ENCODE data around the gene GZMA. TPM values are rescaled to one million over a fixed set of nuclear protein-coding genes. Genes with fewer than 3 reads are reported as not detected.
"Not testable (repeated sequence)": the region's sequence is repeated elsewhere in the genome, so short reads cannot be mapped to it uniquely, and the experiment has no call there.

The GZMA gene
- total RNA-seq, 4 donors from 2014 or later, result not detected

- Histone ChIP-seq H3K36me3 (no peaks in the 10 kb centered on the region), H3K4me1 (no peaks in the 10 kb centered on the region), H3K27ac (no peak overlapping the region), H3K4me3 (no peak overlapping the region), H3K9me3 (no peaks in the 10 kb centered on the region), H3K27me3 (no peaks in the 10 kb centered on the region)
- TF ChIP-seq POLR2AphosphoS5 (IDR thresholded peaks at IDR 0.05) (no peak), EP300 (IDR thresholded peaks at IDR 0.05) (no peak), POLR2A (IDR thresholded peaks at IDR 0.05) (no peak)
- TF ChIP-seq, protein P1, sequence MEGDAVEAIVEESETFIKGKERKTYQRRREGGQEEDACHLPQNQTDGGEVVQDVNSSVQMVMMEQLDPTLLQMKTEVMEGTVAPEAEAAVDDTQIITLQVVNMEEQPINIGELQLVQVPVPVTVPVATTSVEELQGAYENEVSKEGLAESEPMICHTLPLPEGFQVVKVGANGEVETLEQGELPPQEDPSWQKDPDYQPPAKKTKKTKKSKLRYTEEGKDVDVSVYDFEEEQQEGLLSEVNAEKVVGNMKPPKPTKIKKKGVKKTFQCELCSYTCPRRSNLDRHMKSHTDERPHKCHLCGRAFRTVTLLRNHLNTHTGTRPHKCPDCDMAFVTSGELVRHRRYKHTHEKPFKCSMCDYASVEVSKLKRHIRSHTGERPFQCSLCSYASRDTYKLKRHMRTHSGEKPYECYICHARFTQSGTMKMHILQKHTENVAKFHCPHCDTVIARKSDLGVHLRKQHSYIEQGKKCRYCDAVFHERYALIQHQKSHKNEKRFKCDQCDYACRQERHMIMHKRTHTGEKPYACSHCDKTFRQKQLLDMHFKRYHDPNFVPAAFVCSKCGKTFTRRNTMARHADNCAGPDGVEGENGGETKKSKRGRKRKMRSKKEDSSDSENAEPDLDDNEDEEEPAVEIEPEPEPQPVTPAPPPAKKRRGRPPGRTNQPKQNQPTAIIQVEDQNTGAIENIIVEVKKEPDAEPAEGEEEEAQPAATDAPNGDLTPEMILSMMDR (IDR thresholded peaks at IDR 0.05), result no peak
- WGBS, result 52% methylated on average over 5 of the region's 5 CpGs
- no peak for DNase-seq (ENCODE audit: low spot score in 2 of 2)
Measured at GRCh38 chr5:55101556-55102276, 730 bp upstream of the GZMA start.

GRCh38 chr5:55104036-55104772, 1.8 kb downstream of the GZMA start:
- no peak for DNase-seq (ENCODE audit: low spot score in 2 of 2)
- TF ChIP-seq POLR2A (IDR thresholded peaks at IDR 0.05) (no peak), POLR2AphosphoS5 (IDR thresholded peaks at IDR 0.05) (no peak), EP300 (IDR thresholded peaks at IDR 0.05) (no peak)
- TF ChIP-seq, protein P1 (IDR thresholded peaks at IDR 0.05), result no peak
- Histone ChIP-seq H3K27me3 (no peaks in the 10 kb centered on the region), H3K9me3 (no peaks in the 10 kb centered on the region), H3K4me1 (no peaks in the 10 kb centered on the region), H3K36me3 (no peaks in the 10 kb centered on the region), H3K27ac (no peak overlapping the region), H3K4me3 (no peak overlapping the region)
- 62% methylated on average over 2 of the region's 2 CpGs for WGBS

DNA sequence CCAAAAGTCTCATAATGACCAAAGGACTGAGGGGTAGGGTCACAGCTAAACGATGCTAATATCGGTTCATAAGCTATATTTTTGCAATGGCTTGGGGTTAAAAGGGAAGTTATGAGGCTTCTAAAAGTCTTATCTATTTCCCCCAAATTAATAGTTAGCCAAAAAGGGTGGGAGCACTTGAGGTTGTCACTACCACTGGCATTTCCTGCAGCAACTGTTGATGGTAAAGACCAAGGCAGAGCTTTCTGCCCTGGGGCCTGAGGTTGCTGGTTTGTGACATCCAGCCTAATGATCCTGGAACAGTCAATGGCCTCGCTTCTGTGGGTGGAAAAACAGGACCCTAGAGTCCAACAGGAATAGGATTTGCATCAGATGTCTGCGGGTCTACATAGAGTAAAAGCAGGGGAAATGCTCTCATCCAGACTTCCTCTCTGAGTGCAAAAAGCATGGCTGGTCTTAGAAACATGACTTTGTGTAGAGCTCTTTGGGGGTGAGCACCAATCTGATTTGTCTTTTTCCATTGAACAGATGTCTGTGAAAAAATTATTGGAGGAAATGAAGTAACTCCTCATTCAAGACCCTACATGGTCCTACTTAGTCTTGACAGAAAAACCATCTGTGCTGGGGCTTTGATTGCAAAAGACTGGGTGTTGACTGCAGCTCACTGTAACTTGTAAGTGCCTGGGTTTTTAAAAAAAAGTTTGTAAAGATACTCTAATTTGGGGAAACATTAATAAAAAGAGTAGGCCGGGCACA, 2.7 kb downstream of the GZMA start:
- TF ChIP-seq EP300 (IDR thresholded peaks at IDR 0.05) (no peak), POLR2A (IDR thresholded peaks at IDR 0.05) (no peak), POLR2AphosphoS5 (IDR thresholded peaks at IDR 0.05) (no peak)
- TF ChIP-seq, protein P1 (IDR thresholded peaks at IDR 0.05), result no peak
- Histone ChIP-seq H3K4me1 (no peaks in the 10 kb centered on the region), H3K4me3 (no peak overlapping the region), H3K27ac (no peak overlapping the region), H3K36me3 (no peaks in the 10 kb centered on the region), H3K27me3 (no peaks in the 10 kb centered on the region), H3K9me3 (no peaks in the 10 kb centered on the region)
- WGBS, result 76% methylated on average over 5 of the region's 5 CpGs
- DNase-seq (ENCODE audit: low spot score in 2 of 2), result no peak

- not testable (repeated sequence) for H3K36me3 ChIP-seq; H3K4me1 ChIP-seq; DNase-seq (ENCODE audit: low spot score in 2 of 2); H3K4me3 ChIP-seq; H3K27ac ChIP-seq; H3K27me3 ChIP-seq; H3K9me3 ChIP-seq
Measured at GRCh38 chr5:55105976-55106375, 3.5 kb downstream of the GZMA start.

DNA sequence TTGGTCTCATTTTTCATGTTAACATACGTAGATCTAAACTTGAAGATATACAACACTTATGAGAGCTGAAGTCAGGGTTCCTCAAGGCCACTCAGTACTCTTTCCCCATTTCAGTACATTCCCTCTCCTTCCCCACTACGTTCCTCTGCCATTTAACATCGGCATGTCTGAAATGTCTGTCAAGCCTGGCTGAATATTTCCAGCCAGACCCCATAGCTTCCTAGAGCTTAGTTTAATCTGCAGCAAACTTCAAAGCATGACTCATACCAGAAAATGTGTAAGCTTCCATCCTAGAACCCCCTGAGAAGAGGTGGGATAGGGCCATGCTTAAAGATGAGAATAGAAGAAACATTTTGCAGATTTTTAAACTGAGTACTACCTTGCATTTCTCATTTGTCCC, 6.2 kb downstream of the GZMA start:
- TF ChIP-seq, protein P1 (IDR thresholded peaks at IDR 0.05), result no peak
- TF ChIP-seq EP300 (IDR thresholded peaks at IDR 0.05) (no peak), POLR2AphosphoS5 (IDR thresholded peaks at IDR 0.05) (no peak), POLR2A (IDR thresholded peaks at IDR 0.05) (no peak)
- no peaks in the 10 kb centered on the region for H3K4me1 ChIP-seq
- H3K27me3 ChIP-seq, result no peaks in the 10 kb centered on the region
- no peaks in the 10 kb centered on the region for H3K9me3 ChIP-seq
- 70% methylated on average over 3 of the region's 3 CpGs for WGBS
- H3K36me3 ChIP-seq, result no peaks in the 10 kb centered on the region
- H3K4me3 ChIP-seq, result no peak overlapping the region
- H3K27ac ChIP-seq, result no peak overlapping the region
- DNase-seq (ENCODE audit: low spot score in 2 of 2), result no peak

All from suprapubic skin (tissue), 4 donors.